Fibroblast of peridontal ligament (primary cell): ENCODE measurements around the gene EEFSEC.
A peak's percentile ranks its signal among the peaks of the same experiment; 100 is the strongest.
"Not testable (repeated sequence)": the region's sequence is repeated elsewhere in the genome, so short reads cannot be mapped to it uniquely, and the experiment has no call there.

Experiments
- DNase-seq: peaks from one replicate; pipeline ENCODE4 v3.0.0-alpha.2; 2010; ENCODE audit errors: extremely low read depth

The EEFSEC gene

GRCh38 chr3:128152419-128153155, 694 bp upstream of the EEFSEC start:
- DNase-seq = peak; percentile 75

GRCh38 chr3:128154354-128154753, 1.1 kb downstream of the EEFSEC start:
- DNase-seq = not testable (repeated sequence)

- DNase-seq = no peak
These were observed 2.5 kb downstream of the EEFSEC start for GRCh38 chr3:128155616-128156360.

- DNase-seq = no peak
These were observed 7.4 kb downstream of the EEFSEC start for GRCh38 chr3:128160661-128161060.

GRCh38 chr3:128163432-128163831, 10.2 kb downstream of the EEFSEC start:
- DNase-seq = no peak

GRCh38 chr3:128166971-128167453, 13.7 kb downstream of the EEFSEC start:
- no peak for DNase-seq

GRCh38 chr3:128167646-128167972, 14.3 kb downstream of the EEFSEC start:
- no peak for DNase-seq

- peak; percentile 11 for DNase-seq
These were observed 14.8 kb downstream of the EEFSEC start for GRCh38 chr3:128167973-128168674.

- DNase-seq = no peak
These were observed 15.6 kb downstream of the EEFSEC start for GRCh38 chr3:128168836-128169235.

GRCh38 chr3:128170866-128171516, 17.7 kb downstream of the EEFSEC start:
- peak; percentile 88 for DNase-seq

GRCh38 chr3:128173200-128173599, 19.9 kb downstream of the EEFSEC start:
- no peak for DNase-seq

GRCh38 chr3:128173849-128174248, 20.6 kb downstream of the EEFSEC start:
- DNase-seq = no peak

GRCh38 chr3:128174675-128175590, 21.7 kb downstream of the EEFSEC start:
- no peak for DNase-seq

GRCh38 chr3:128175768-128176167, 22.5 kb downstream of the EEFSEC start:
- no peak for DNase-seq

- no peak for DNase-seq
These were observed 23.1 kb downstream of the EEFSEC start for GRCh38 chr3:128176276-128176833.

GRCh38 chr3:128177865-128178264, 24.6 kb downstream of the EEFSEC start:
- no peak for DNase-seq

GRCh38 chr3:128178782-128179483, 25.7 kb downstream of the EEFSEC start:
- peak; percentile 53 for DNase-seq

GRCh38 chr3:128179484-128179819, 26.2 kb downstream of the EEFSEC start:
- DNase-seq = no peak

- DNase-seq = peak; percentile 25
These were observed 27.2 kb downstream of the EEFSEC start for GRCh38 chr3:128180436-128180835.

GRCh38 chr3:128180913-128181312, 27.6 kb downstream of the EEFSEC start:
- DNase-seq = no peak
